Uterus (tissue), 2 donors: ENCODE results near the gene UBE2K.
"Not testable (repeated sequence)": the region's sequence is repeated elsewhere in the genome, so short reads cannot be mapped to it uniquely, and the experiment has no call there.

ENCODE experiments used
- POLR2A ChIP-seq, 2 donors: fragments of 450-650 bp; IDR thresholded peaks; one replicate each; pipeline ENCODE4 v1.6.1; 2016; ENCODE audit warnings: antibody characterized with exemption in 2 of 2, mild to moderate bottlenecking in 1 of 2, moderate library complexity in 1 of 2
- TF ChIP-seq, protein P1 (sequence below), 4 experiments: fragments of 200-600 bp in 2 of 4; fragments of 450-650 bp in 2 of 4; sonication (generic) in 2 of 4; IDR thresholded peaks; one replicate each; pipeline ENCODE4 v1.5.1; 2016 to 2019; ENCODE audit warnings: antibody characterized with exemption in 4 of 4, mild to moderate bottlenecking in 2 of 4, moderate library complexity in 1 of 4

DNA sequence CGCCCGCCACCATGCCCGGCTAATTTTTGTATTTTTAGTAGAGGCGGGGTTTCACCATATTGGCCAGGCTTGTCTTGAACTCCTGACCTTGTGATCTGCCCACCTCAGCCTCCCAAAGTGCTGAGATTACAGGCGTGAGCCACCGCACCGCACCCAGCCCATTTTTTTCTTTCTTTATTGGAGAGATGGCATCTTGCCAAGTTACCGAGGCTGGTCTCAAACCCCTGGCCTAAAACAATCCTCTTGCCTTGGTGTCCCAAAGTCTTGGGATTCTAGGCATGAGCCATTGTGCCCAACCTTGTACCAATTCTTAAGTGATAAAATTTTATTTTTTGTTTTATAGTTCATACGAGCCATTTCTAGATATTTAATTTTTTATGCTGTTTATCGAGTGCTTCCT, 41.7 kb downstream of the UBE2K start:
- TF ChIP-seq, protein P1, sequence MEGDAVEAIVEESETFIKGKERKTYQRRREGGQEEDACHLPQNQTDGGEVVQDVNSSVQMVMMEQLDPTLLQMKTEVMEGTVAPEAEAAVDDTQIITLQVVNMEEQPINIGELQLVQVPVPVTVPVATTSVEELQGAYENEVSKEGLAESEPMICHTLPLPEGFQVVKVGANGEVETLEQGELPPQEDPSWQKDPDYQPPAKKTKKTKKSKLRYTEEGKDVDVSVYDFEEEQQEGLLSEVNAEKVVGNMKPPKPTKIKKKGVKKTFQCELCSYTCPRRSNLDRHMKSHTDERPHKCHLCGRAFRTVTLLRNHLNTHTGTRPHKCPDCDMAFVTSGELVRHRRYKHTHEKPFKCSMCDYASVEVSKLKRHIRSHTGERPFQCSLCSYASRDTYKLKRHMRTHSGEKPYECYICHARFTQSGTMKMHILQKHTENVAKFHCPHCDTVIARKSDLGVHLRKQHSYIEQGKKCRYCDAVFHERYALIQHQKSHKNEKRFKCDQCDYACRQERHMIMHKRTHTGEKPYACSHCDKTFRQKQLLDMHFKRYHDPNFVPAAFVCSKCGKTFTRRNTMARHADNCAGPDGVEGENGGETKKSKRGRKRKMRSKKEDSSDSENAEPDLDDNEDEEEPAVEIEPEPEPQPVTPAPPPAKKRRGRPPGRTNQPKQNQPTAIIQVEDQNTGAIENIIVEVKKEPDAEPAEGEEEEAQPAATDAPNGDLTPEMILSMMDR (IDR thresholded peaks at IDR 0.05): not testable (repeated sequence)
- TF ChIP-seq POLR2A (IDR thresholded peaks at IDR 0.05): not testable (repeated sequence)
